Adrenal gland (tissue), 5 donors: Measurements from ENCODE around the gene DPP9.

Source experiments
- CTCF ChIP-seq, 6 experiments: fragments of 450-650 bp in 4 of 6; fragments of 200-600 bp in 2 of 6; sonication (generic) in 1 of 6; IDR thresholded peaks; 1 replicate in 5 of 6; 2 replicates in 1 of 6; pipeline versions ENCODE4 v1.5.1 to v1.8.0; 2016 to 2021; ENCODE audit warnings: antibody characterized with exemption in 6 of 6, mild to moderate bottlenecking in 2 of 6, moderate library complexity in 1 of 6
- POLR2A ChIP-seq, 2 donors: fragments of 450-650 bp; IDR thresholded peaks; one replicate each; pipeline ENCODE4 v1.6.1; 2017; ENCODE audit warnings: antibody characterized with exemption in 2 of 2, mild to moderate bottlenecking in 2 of 2, moderate library complexity in 1 of 2
- donor health status: DM: no; HTN: no; CAD: no.

DNA sequence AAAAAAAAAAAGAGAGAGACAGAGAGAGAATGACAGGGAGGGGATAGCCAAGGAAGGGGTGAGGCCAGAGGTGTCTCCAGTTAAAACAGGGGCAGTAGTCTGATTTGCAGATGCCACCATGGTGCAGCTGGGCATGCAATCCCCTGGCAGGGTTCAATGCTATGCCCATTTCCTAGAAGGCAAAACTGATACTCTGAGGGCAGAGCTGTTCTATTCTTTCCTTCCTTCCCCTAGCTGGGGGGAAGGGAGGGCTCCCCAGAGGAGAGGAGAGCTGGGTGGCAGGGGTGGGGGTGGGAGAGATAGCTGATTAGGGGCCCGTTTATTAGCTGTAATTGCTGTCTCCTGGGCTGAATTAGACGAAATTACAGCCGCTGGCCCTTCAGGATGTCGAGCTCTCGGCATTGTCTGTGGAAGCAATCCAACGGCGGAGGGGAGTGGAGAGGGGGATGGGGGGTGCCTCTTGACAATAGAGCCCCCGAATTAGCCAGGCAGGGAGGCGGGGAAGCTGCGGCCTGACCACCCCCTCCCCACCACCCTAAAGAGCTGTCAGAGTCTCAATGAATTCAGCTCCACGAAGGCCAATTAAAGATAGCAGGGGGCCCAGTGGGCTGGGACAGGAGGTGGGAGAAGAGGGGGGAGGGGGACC lies 14.4 kb upstream of the DPP9 start:
- TF ChIP-seq CTCF (IDR thresholded peaks at IDR 0.05), result no peak
- no peak for TF ChIP-seq POLR2A (IDR thresholded peaks at IDR 0.05)
